Neural cell (in vitro differentiated cells): ENCODE results near the gene ATP5PO.
"Not testable (repeated sequence)": the region's sequence is repeated elsewhere in the genome, so short reads cannot be mapped to it uniquely, and the experiment has no call there.

ENCODE experiments used
- CTCF ChIP-seq: fragments of 450-650 bp; IDR thresholded peaks from 2 replicates; pipeline ENCODE4 v1.5.1; 2014; ENCODE audit warnings: antibody characterized with exemption, mild to moderate bottlenecking, moderate library complexity; ENCODE audit not compliant: poor library complexity, severe bottlenecking
- EP300 ChIP-seq: fragments of 450-650 bp; conservative IDR thresholded peaks from 2 replicates; pipeline ENCODE4 v1.6.1; 2014; ENCODE audit warnings: antibody characterized with exemption, mild to moderate bottlenecking, moderate library complexity; ENCODE audit not compliant: poor library complexity, severe bottlenecking
- REST ChIP-seq: IDR thresholded peaks from 2 replicates; pipeline ENCODE4 v1.6.1; 2012; ENCODE audit warnings: borderline replicate concordance

- TF ChIP-seq REST, EP300, CTCF: not testable (repeated sequence)
Observed at GRCh38 chr21:33863191-33863590, 52.4 kb downstream of the ATP5PO start.
